ENCODE data around the gene KANK2. TPM values are rescaled to one million over a fixed set of nuclear protein-coding genes. Genes with fewer than 3 reads are reported as not detected.

KANK2 gene
- total RNA-seq, 4 donors from 2014 or later = 41.9 to 283 (median 68.4) TPM

- Histone ChIP-seq H3K36me3 (peaks cover 0 to 99% (median 0%) of the 10 kb centered on the region in 3 donors), H3K9me3 (no peaks in the 10 kb centered on the region), H3K27me3 (no peaks in the 10 kb centered on the region), H3K27ac (no peak overlapping the region), H3K4me3 (no peak overlapping the region), H3K4me1 (peaks cover 0 to 4% (median 0%) of the 10 kb centered on the region in 4 donors)
- DNase-seq = no peak
- TF ChIP-seq, protein P1, sequence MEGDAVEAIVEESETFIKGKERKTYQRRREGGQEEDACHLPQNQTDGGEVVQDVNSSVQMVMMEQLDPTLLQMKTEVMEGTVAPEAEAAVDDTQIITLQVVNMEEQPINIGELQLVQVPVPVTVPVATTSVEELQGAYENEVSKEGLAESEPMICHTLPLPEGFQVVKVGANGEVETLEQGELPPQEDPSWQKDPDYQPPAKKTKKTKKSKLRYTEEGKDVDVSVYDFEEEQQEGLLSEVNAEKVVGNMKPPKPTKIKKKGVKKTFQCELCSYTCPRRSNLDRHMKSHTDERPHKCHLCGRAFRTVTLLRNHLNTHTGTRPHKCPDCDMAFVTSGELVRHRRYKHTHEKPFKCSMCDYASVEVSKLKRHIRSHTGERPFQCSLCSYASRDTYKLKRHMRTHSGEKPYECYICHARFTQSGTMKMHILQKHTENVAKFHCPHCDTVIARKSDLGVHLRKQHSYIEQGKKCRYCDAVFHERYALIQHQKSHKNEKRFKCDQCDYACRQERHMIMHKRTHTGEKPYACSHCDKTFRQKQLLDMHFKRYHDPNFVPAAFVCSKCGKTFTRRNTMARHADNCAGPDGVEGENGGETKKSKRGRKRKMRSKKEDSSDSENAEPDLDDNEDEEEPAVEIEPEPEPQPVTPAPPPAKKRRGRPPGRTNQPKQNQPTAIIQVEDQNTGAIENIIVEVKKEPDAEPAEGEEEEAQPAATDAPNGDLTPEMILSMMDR (IDR thresholded peaks at IDR 0.05) = no peak
Measured at GRCh38 chr19:11115895-11116446, 81.4 kb downstream of the KANK2 start.

GRCh38 chr19:11115042-11115441, 82.3 kb downstream of the KANK2 start:
- Histone ChIP-seq H3K4me1 (peaks cover 0 to 4% (median 0%) of the 10 kb centered on the region in 4 donors), H3K9me3 (no peaks in the 10 kb centered on the region), H3K27ac (no peak overlapping the region), H3K36me3 (peaks cover 0 to 99% (median 0%) of the 10 kb centered on the region in 3 donors), H3K4me3 (no peak overlapping the region), H3K27me3 (no peaks in the 10 kb centered on the region)
- TF ChIP-seq, protein P1 (IDR thresholded peaks at IDR 0.05) = no peak
- TF ChIP-seq POLR2A (IDR thresholded peaks at IDR 0.05) = no peak
- no peak for DNase-seq

Other genes starting within 250 kb of the KANK2 start
- 100 to 1,000 TPM in 2 of 4 donors, 10 to 100 TPM in 2; 68.3 to 208 (median 114) TPM for gene SMARCA4, start 236.5 kb downstream of the KANK2 start, total RNA-seq
- gene LDLR, start 108.1 kb downstream of the KANK2 start, total RNA-seq = 100 to 1,000 TPM in 3 of 4 donors, 10 to 100 TPM in 1; 75.7 to 209 (median 156) TPM
- 10 to 100 TPM in 2 of 4 donors, 1 to 10 TPM in 2; 1.7 to 28.9 (median 8.4) TPM for gene SPC24, start 41.8 kb downstream of the KANK2 start, total RNA-seq
- not detected for gene ANGPTL8, start 42.1 kb upstream of the KANK2 start, total RNA-seq
- gene DOCK6, start 65.0 kb upstream of the KANK2 start, total RNA-seq = 100 to 1,000 TPM in 3 of 4 donors, 10 to 100 TPM in 1; 66.4 to 194 (median 157) TPM
- not detected for gene TSPAN16, start 98.6 kb upstream of the KANK2 start, total RNA-seq
- 10 to 100 TPM in 3 of 4 donors, 1 to 10 TPM in 1; 9.5 to 16.4 (median 12.7) TPM for gene RAB3D, start 142.1 kb upstream of the KANK2 start, total RNA-seq
- gene TMEM205, start 148.7 kb upstream of the KANK2 start, total RNA-seq = 100 to 1,000 TPM in 3 of 4 donors, 10 to 100 TPM in 1; 77.6 to 212 (median 168) TPM
- gene CCDC159, start 149.0 kb upstream of the KANK2 start, total RNA-seq = 100 to 1,000 TPM in 1 of 4 donors, 10 to 100 TPM in 3; 25.6 to 157 (median 65.6) TPM
- 10 to 100 TPM in 2 of 4 donors, 1 to 10 TPM in 2; 6.8 to 18.2 (median 10.1) TPM for gene PLPPR2, start 157.9 kb upstream of the KANK2 start, total RNA-seq
- gene SWSAP1, start 177.1 kb upstream of the KANK2 start, total RNA-seq = 1 to 10 TPM in 2 of 4 donors, under 1 TPM in 1, not detected in 1; 0.76 to 3.2 (median 1.9) TPM
- gene EPOR, start 186.8 kb upstream of the KANK2 start, total RNA-seq = 1 to 10 TPM; 1.2 to 5.0 (median 3.0) TPM
- gene RGL3, start 221.8 kb upstream of the KANK2 start, total RNA-seq = 10 to 100 TPM in 1 of 4 donors, 1 to 10 TPM in 3; 2.5 to 51.2 (median 6.3) TPM
- gene ODAD3, start 237.6 kb upstream of the KANK2 start, total RNA-seq = 1 to 10 TPM in 1 of 4 donors, not detected in 3; 1.5 TPM
- gene PRKCSH, start 238.1 kb upstream of the KANK2 start, total RNA-seq = 100 to 1,000 TPM; 161 to 239 (median 194) TPM

Measured in Peyer's patch (tissue), 4 donors.